Lower leg skin (tissue), 3 donors: ENCODE measurements around the gene BCAP31.

Source experiments
- CTCF ChIP-seq, 3 donors: fragments of 450-650 bp; IDR thresholded peaks; one replicate each; pipeline ENCODE4 v1.5.1; 2016; ENCODE audit warnings: antibody characterized with exemption in 3 of 3, mild to moderate bottlenecking in 3 of 3, moderate library complexity in 2 of 3
- POLR2A ChIP-seq, 2 donors: fragments of 450-650 bp; IDR thresholded peaks; one replicate each; pipeline ENCODE4 v1.6.1; 2016 to 2017; ENCODE audit warnings: antibody characterized with exemption in 2 of 2, mild to moderate bottlenecking in 1 of 2, moderate library complexity in 1 of 2

- no peak for TF ChIP-seq CTCF (IDR thresholded peaks at IDR 0.05)
- no peak for TF ChIP-seq POLR2A (IDR thresholded peaks at IDR 0.05)
These were observed 67.0 kb downstream of the BCAP31 start for GRCh38 chrX:153657161-153657560.
